Lower lobe of right lung (tissue), 2 donors: ENCODE results near the gene CLPTM1. TPM values are rescaled to one million over a fixed set of nuclear protein-coding genes. Genes with fewer than 3 reads are reported as not detected.
A peak's percentile ranks its signal among the peaks of the same experiment; 100 is the strongest.

Experiments
- ATAC-seq, 2 donors: fragments of 200-7000 bp; cut with Tn5 transposase; one replicate each; pipeline ENCODE4 v1.9.1; 2020 to 2022; ENCODE audit warnings: mild to moderate bottlenecking in 2 of 2, moderate library complexity in 2 of 2
- DNase-seq: peaks from one replicate; pipeline ENCODE4 v3.0.0-alpha.2; 2020
- H3K27ac ChIP-seq: fragments of 200-600 bp; one replicate; pipeline ENCODE4 v1.8.0; 2022
- H3K27me3 ChIP-seq: fragments of 200-600 bp; one replicate; pipeline ENCODE4 v1.8.0; 2022; ENCODE audit warnings: low read depth
- H3K36me3 ChIP-seq: fragments of 200-600 bp; one replicate; pipeline ENCODE4 v1.8.0; 2022; ENCODE audit warnings: mild to moderate bottlenecking
- H3K4me1 ChIP-seq: fragments of 200-600 bp; one replicate; pipeline ENCODE4 v1.8.0; 2022
- H3K4me3 ChIP-seq: fragments of 200-600 bp; one replicate; pipeline ENCODE4 v1.8.0; 2022; ENCODE audit warnings: mild to moderate bottlenecking
- H3K9me3 ChIP-seq: fragments of 200-600 bp; one replicate; pipeline ENCODE4 v1.8.0; 2022
- CTCF ChIP-seq: fragments of 200-600 bp; IDR thresholded peaks from one replicate; pipeline ENCODE4 v1.8.0; 2022; ENCODE audit warnings: antibody characterized with exemption, mild to moderate bottlenecking
- intact Hi-C: fragments of 100-400 bp; cut with DNase I; formaldehyde crosslinking; loops from one replicate; pipeline ENCODE4 v1.11.0; 2022
- total RNA-seq: library from RNA; stranded (reverse); fragmentation: NEBNext Ultra II Directional; extraction: Animal tissue kit (Norgen Biotek cat#: 25700); gene quantifications from one replicate; pipeline ENCODE4 v1.2.1, GENCODE V29; 2021
- donor health status: DM: no; HTN: yes; CAD: no; lungs with severe emphysema.

CLPTM1 gene
- total RNA-seq, 1 donor from 2014 or later = 104 TPM

- ATAC-seq = peak; percentile 55 to 64
- peaks cover 90% of the 10 kb centered on the region for H3K36me3 ChIP-seq
These were observed 33.8 kb downstream of the CLPTM1 start for GRCh38 chr19:44988896-44989556.

GRCh38 chr19:44990459-44990858, 35.3 kb downstream of the CLPTM1 start:
- Histone ChIP-seq H3K4me3 (no peak overlapping the region), H3K27ac (no peak overlapping the region), H3K27me3 (no peaks in the 10 kb centered on the region), H3K9me3 (no peaks in the 10 kb centered on the region), H3K36me3 (peaks cover 76% of the 10 kb centered on the region), H3K4me1 (no peaks in the 10 kb centered on the region)
- intact Hi-C loops = no loop called here
- no peak for TF ChIP-seq CTCF
- ATAC-seq (no peak), DNase-seq (no peak)

More at GRCh38 chr19:44988896-44989556, 33.8 kb downstream of the CLPTM1 start:
- H3K27me3 ChIP-seq = no peaks in the 10 kb centered on the region
- no peak overlapping the region for H3K27ac ChIP-seq
- peak; percentile 51 for TF ChIP-seq CTCF
- DNase-seq = peak; percentile 72
- no peaks in the 10 kb centered on the region for H3K9me3 ChIP-seq
- H3K4me1 ChIP-seq = no peaks in the 10 kb centered on the region
- intact Hi-C loops = no loop called here
- H3K4me3 ChIP-seq = no peak overlapping the region

DNA sequence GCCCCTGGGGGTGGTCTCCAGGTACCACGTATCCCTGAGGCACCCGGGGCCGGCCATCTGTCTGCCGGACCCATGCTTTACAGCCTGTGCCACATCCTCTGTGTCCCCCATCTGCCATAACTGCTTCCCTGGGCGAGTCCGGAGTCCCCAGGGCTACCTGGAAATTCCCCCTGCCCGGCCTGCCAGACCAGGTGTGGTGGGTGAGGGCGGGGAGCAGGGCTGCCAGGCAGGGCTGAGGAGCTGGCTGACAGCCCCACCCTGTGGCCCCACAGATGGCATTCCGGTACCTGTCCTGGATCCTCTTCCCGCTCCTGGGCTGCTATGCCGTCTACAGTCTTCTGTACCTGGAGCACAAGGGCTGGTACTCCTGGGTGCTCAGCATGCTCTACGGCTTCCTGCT, 35.8 kb downstream of the CLPTM1 start:
- Histone ChIP-seq H3K27ac (no peak overlapping the region), H3K9me3 (no peaks in the 10 kb centered on the region), H3K4me1 (no peaks in the 10 kb centered on the region), H3K36me3 (peaks cover 71% of the 10 kb centered on the region), H3K27me3 (no peaks in the 10 kb centered on the region), H3K4me3 (no peak overlapping the region)
- ATAC-seq = no peak
- TF ChIP-seq CTCF = no peak
- DNase-seq = no peak
- intact Hi-C loops = no loop called here

DNA sequence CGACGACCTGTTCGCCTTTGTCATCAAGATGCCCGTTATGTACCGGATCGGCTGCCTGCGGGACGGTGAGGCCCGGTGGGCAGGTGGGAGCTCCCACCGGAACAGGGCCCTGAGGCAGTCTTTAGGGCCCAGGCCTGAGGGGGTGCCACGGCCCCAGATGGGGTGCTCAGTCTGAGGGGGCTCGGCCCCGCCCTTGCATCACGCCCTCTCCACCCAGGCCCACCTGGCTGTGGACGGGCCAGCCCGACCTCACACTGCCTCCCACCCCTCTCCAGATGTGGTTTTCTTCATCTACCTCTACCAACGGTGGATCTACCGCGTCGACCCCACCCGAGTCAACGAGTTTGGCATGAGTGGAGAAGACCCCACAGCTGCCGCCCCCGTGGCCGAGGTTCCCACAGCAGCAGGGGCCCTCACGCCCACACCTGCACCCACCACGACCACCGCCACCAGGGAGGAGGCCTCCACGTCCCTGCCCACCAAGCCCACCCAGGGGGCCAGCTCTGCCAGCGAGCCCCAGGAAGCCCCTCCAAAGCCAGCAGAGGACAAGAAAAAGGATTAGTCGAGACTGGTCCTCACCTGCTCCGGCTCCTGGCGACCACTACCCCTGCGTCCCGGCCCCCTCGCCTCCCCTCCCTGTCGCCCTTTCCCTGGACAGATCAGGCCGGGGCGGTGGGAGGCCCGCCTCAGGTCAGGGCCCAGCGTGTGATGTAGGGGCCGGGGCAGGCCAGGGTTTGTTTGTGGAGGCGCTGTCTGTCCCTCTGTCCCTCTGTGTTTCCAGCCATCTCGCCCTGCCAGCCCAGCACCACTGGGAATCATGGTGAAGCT, 37.4 kb downstream of the CLPTM1 start:
- H3K36me3 ChIP-seq = peaks cover 56% of the 10 kb centered on the region

DNA sequence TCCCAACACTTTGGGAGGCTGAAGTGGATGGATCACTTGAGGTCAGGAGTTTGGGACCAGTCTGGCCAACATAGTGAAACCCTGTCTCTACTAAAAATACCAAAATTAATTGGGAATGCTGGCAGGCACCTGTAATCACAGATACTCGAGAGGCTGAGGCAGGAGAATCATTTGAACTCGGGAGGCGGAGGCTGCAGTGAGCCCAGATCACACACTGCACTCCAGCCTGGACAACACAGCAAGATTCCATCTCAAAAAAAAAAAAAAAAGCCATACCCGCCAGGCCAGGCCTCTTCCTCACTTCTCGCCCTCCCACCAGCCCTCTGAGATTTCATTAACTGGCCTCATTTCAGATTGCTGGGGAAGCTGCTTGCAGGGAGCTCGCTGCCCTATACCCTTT, 38.3 kb downstream of the CLPTM1 start:
- intact Hi-C loops = no loop called here
- no peak for TF ChIP-seq CTCF
- Histone ChIP-seq H3K9me3 (no peaks in the 10 kb centered on the region), H3K4me3 (no peak overlapping the region), H3K27me3 (no peaks in the 10 kb centered on the region), H3K36me3 (peaks cover 46% of the 10 kb centered on the region), H3K27ac (no peak overlapping the region), H3K4me1 (no peaks in the 10 kb centered on the region)
- no peak for ATAC-seq
- no peak for DNase-seq

More for the DNA sequence above, 37.4 kb downstream of the CLPTM1 start:
- H3K4me3 ChIP-seq = no peak overlapping the region
- H3K4me1 ChIP-seq = no peaks in the 10 kb centered on the region
- no peak overlapping the region for H3K27ac ChIP-seq
- intact Hi-C loops = no loop called here
- no peak for DNase-seq
- TF ChIP-seq CTCF = no peak
- H3K27me3 ChIP-seq = no peaks in the 10 kb centered on the region
- no peaks in the 10 kb centered on the region for H3K9me3 ChIP-seq
- no peak for ATAC-seq
